Spleen (tissue), 11 donors: Measurements from ENCODE around the gene KLRC2. TPM values are rescaled to one million over a fixed set of nuclear protein-coding genes. Genes with fewer than 3 reads are reported as not detected.
"Not testable (repeated sequence)": the region's sequence is repeated elsewhere in the genome, so short reads cannot be mapped to it uniquely, and the experiment has no call there.

Experiments
- DNase-seq: peaks from one replicate; pipeline ENCODE4 v3.0.0-alpha.2; 2020
- H3K27ac ChIP-seq, 8 donors: fragments of 200-600 bp; sonication (generic) in 7 of 8; 1 replicate in 4 of 8; 2 replicates in 4 of 8; pipeline versions ENCODE4 v1.5.0 to v1.8.0; 2016 to 2021; ENCODE audit warnings: inconsistent platforms in 4 of 8, mild to moderate bottlenecking in 4 of 8, moderate library complexity in 1 of 8
- H3K27me3 ChIP-seq, 7 donors: fragments of 200-600 bp; sonication (generic) in 6 of 7; replicated peaks in 1 of 7; 1 replicate in 4 of 7; 2 replicates in 3 of 7; pipeline versions ENCODE4 v1.5.0 to v1.8.0; 2016 to 2021; ENCODE audit warnings: inconsistent platforms in 3 of 7, mild to moderate bottlenecking in 1 of 7
- H3K36me3 ChIP-seq, 6 donors: fragments of 200-600 bp; sonication (generic) in 5 of 6; 1 replicate in 4 of 6; 2 replicates in 2 of 6; pipeline versions ENCODE4 v1.5.0 to v1.8.0; 2016 to 2021; ENCODE audit warnings: inconsistent platforms in 2 of 6
- H3K4me1 ChIP-seq, 6 donors: fragments of 200-600 bp; sonication (generic) in 5 of 6; 1 replicate in 3 of 6; 2 replicates in 3 of 6; pipeline versions ENCODE4 v1.5.0 to v1.8.0; 2016 to 2021; ENCODE audit warnings: inconsistent platforms in 3 of 6
- H3K4me3 ChIP-seq, 8 donors: fragments of 200-600 bp; sonication (generic) in 7 of 8; 1 replicate in 4 of 8; 2 replicates in 4 of 8; pipeline versions ENCODE4 v1.5.0 to v1.8.0; 2016 to 2021; ENCODE audit warnings: inconsistent platforms in 4 of 8, mild to moderate bottlenecking in 4 of 8, moderate library complexity in 2 of 8
- H3K9me3 ChIP-seq, 8 donors: fragments of 200-600 bp; sonication (generic) in 7 of 8; 1 replicate in 4 of 8; 2 replicates in 4 of 8; pipeline versions ENCODE4 v1.5.0 to v1.8.0; 2016 to 2021; ENCODE audit warnings: inconsistent platforms in 4 of 8
- POLR2A ChIP-seq, 3 donors: fragments of 450-650 bp; IDR thresholded peaks; one replicate each; pipeline ENCODE4 v1.5.1; 2017; ENCODE audit warnings: antibody characterized with exemption in 3 of 3, mild to moderate bottlenecking in 1 of 3
- POLR2AphosphoS5 ChIP-seq, 3 donors: sonication (generic); formaldehyde crosslinking; IDR thresholded peaks; one replicate each; pipeline ENCODE4 v1.5.1; 2017; ENCODE audit warnings: antibody characterized with exemption in 3 of 3
- WGBS, 5 donors: extraction: QIAGEN DNeasy Blood & Tissue Kit in 3 of 5; methylation state at CpG; one replicate each; pipeline versions ENCODE4 v1.1.5 to v1.1.7; 2013 to 2018; 5-methylcytosine and 5-hydroxymethylcytosine counted together
- intact Hi-C: fragments of 100-400 bp; cut with DNase I; formaldehyde crosslinking; loops from one replicate; pipeline ENCODE4 v1.15.0; 2023; ENCODE audit warnings: low total_unique reads
- polyA plus RNA-seq, 3 donors: library from polyadenylated mRNA; stranded (reverse); fragments of 200-250 nt; gene quantifications; one replicate each; pipeline ENCODE4 v1.2.1, GENCODE V29; 2013
- total RNA-seq, 7 donors: library from RNA; depleted of rRNA in 3 of 7; stranded (reverse); fragments of >200 nt in 3 of 7; fragmentation: NEBNext Ultra II Directional in 4 of 7; extraction: Animal tissue kit (Norgen Biotek cat#: 25700) in 4 of 7; gene quantifications; one replicate each; pipeline versions ENCODE4 v1.1.0 to v1.2.1, GENCODE V29; 2016 to 2021
- TF ChIP-seq, protein P1 (sequence below), 11 experiments: fragments of 200-600 bp in 7 of 11; fragments of 450-650 bp in 4 of 11; sonication (generic) in 4 of 11; IDR thresholded peaks in 8 of 11; conservative IDR thresholded peaks in 3 of 11; 1 replicate in 7 of 11; 2 replicates in 4 of 11; pipeline versions ENCODE4 v1.4.0 to v1.8.0; 2016 to 2021; ENCODE audit warnings: antibody characterized with exemption in 11 of 11, inconsistent platforms in 4 of 11, mild to moderate bottlenecking in 1 of 11
- donor health status: healthy with polysubstance abuse.
- donor health status: DM: no; HTN: no; CAD: no; lungs with moderate emphysema.
- donor health status: DM: no; HTN: no; CAD: no.
- donor health status: Bipolar disorder and iron deficiency.
- donor health status: healthy.
- donor health status: DM: no; HTN: no; CAD: no.
- donor health status: DM: yes; HTN: yes; CAD: no.

Gene KLRC2
- total and polyA plus RNA-seq, 10 donors: 1.4 to 20.8 (median 3.3) TPM

DNA sequence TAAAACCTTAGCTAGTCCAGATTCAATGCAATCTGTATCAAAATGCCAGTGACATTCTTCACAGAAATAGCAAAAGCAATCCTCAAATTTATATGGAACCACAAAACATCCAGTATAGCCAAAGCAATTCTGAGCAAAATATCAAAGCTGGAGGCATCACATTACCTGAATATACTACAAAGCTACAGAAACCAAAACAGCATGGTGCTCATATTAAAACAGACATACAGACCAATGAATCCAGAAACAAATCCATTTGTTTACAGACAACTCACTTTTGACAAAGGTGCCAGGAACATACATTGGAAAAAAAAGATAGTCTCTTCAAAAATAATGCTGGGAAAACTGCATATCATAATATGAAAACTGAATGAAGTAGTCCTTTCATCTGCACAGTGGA is 31.0 kb downstream of the KLRC2 start:
- intact Hi-C loops: no loop called here
- Histone ChIP-seq H3K4me1 (no peaks in the 10 kb centered on the region), H3K36me3 (no peaks in the 10 kb centered on the region), H3K9me3 (peaks cover 0 to 7% (median 0%) of the 10 kb centered on the region in 8 donors), H3K27me3 (no peaks in the 10 kb centered on the region), H3K27ac (peak overlapping the region in 1 of 8 donors; percentile 7), H3K4me3 (peak overlapping the region in 3 of 8 donors; percentile 3 to 56 (median 8))
- TF ChIP-seq, protein P1, sequence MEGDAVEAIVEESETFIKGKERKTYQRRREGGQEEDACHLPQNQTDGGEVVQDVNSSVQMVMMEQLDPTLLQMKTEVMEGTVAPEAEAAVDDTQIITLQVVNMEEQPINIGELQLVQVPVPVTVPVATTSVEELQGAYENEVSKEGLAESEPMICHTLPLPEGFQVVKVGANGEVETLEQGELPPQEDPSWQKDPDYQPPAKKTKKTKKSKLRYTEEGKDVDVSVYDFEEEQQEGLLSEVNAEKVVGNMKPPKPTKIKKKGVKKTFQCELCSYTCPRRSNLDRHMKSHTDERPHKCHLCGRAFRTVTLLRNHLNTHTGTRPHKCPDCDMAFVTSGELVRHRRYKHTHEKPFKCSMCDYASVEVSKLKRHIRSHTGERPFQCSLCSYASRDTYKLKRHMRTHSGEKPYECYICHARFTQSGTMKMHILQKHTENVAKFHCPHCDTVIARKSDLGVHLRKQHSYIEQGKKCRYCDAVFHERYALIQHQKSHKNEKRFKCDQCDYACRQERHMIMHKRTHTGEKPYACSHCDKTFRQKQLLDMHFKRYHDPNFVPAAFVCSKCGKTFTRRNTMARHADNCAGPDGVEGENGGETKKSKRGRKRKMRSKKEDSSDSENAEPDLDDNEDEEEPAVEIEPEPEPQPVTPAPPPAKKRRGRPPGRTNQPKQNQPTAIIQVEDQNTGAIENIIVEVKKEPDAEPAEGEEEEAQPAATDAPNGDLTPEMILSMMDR (IDR thresholded peaks at IDR 0.05 in 8 of 11, conservative IDR thresholded peaks at IDR 0.05 in 3 of 11): no peak
- TF ChIP-seq POLR2A (IDR thresholded peaks at IDR 0.05) (no peak), POLR2AphosphoS5 (IDR thresholded peaks at IDR 0.05) (no peak)
- DNase-seq: no peak

DNA sequence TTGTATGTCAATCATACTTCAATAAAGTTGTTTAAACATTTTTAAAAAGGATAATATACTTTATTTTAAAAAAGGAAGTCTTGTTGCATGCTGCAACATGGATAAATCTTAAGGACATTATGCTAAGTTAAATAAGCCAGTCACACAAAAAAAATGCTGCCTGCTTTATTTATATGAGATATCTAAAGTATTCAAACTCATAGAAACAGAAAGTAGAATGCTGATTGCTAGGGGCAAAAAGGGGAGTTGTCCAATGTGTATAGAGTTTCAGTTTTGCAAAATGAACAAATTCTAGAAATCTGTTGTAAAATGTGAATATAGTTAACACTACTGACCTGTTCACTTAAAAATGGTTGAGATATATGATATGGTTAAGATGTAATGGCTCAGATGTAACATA is 35.0 kb downstream of the KLRC2 start:
- peaks cover 0 to 7% (median 0%) of the 10 kb centered on the region in 8 donors for H3K9me3 ChIP-seq
- no peaks in the 10 kb centered on the region for H3K27me3 ChIP-seq
- peak overlapping the region in 2 of 8 donors; percentile 11 to 46 for H3K27ac ChIP-seq
- TF ChIP-seq, protein P1 (IDR thresholded peaks at IDR 0.05 in 8 of 11, conservative IDR thresholded peaks at IDR 0.05 in 3 of 11): no peak
- TF ChIP-seq POLR2A (IDR thresholded peaks at IDR 0.05) (no peak), POLR2AphosphoS5 (IDR thresholded peaks at IDR 0.05) (no peak)
- intact Hi-C loops: no loop called here
- no peak overlapping the region for H3K4me3 ChIP-seq
- no peak for DNase-seq
- H3K4me1 ChIP-seq: peaks cover 0 to 11% (median 2%) of the 10 kb centered on the region in 6 donors
- H3K36me3 ChIP-seq: no peaks in the 10 kb centered on the region

DNA sequence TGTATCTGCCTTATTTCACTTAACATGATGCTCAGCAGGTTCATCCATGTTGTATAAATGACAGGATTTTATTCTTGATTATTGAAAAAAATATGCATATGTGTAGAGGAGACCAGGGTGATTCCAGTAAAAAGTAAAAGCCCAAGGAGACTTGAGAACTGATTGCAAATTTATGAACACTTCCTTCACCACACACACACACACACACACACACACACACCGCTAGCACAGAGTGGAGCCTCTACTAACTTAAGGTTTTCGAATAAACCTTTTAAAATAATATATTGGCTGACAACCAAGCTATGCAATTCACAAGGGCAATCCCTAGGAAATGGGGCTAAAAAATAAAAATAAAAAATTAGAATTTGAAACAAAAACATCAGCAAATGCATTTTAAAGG is 37.6 kb downstream of the KLRC2 start:
- TF ChIP-seq, protein P1 (IDR thresholded peaks at IDR 0.05 in 8 of 11, conservative IDR thresholded peaks at IDR 0.05 in 3 of 11): no peak
- no peak for TF ChIP-seq POLR2AphosphoS5 (IDR thresholded peaks at IDR 0.05)
- no peak for TF ChIP-seq POLR2A (IDR thresholded peaks at IDR 0.05)
- Histone ChIP-seq H3K4me3 (no peak overlapping the region), H3K27me3 (no peaks in the 10 kb centered on the region), H3K36me3 (no peaks in the 10 kb centered on the region), H3K27ac (peak overlapping the region in 2 of 8 donors; percentile 4 to 42), H3K4me1 (peaks cover 0 to 37% (median 11%) of the 10 kb centered on the region in 6 donors), H3K9me3 (no peaks in the 10 kb centered on the region)
- intact Hi-C loops: no loop called here
- WGBS, 5 donors: 73 to 93% (median 83%) methylated on average over 2 of the region's 2 CpGs
- DNase-seq: no peak

DNA sequence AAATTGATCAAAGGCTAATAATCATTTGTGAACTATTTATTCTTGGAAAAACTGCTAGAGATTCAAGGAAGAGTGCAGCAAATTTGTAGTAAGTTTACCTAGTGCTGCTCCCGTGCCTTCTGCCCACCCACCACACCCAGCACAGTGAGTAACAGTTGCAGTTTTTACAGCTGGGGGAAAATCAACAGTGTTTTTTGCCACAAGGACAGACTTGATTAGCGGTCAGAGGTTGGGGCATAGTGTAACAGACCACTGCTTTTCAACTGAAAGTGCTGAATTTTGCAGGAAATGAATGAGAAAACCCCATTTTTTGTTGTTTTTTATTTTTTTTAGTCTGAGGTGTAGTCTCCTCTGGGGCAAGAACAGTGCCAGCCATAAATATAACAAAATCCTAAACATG is 38.5 kb downstream of the KLRC2 start:
- TF ChIP-seq POLR2A (IDR thresholded peaks at IDR 0.05) (no peak), POLR2AphosphoS5 (IDR thresholded peaks at IDR 0.05) (no peak)
- TF ChIP-seq, protein P1 (IDR thresholded peaks at IDR 0.05 in 8 of 11, conservative IDR thresholded peaks at IDR 0.05 in 3 of 11): no peak
- peaks cover 0 to 46% (median 17%) of the 10 kb centered on the region in 6 donors for H3K4me1 ChIP-seq
- H3K27me3 ChIP-seq: no peaks in the 10 kb centered on the region
- intact Hi-C loops: no loop called here
- no peaks in the 10 kb centered on the region for H3K9me3 ChIP-seq
- 30 to 71% (median 50%) methylated on average over 2 of the region's 2 CpGs for WGBS, 5 donors
- no peak overlapping the region for H3K4me3 ChIP-seq
- no peak for DNase-seq
- peak overlapping the region in 4 of 8 donors; percentile 3 to 46 (median 32) for H3K27ac ChIP-seq
- H3K36me3 ChIP-seq: no peaks in the 10 kb centered on the region

DNA sequence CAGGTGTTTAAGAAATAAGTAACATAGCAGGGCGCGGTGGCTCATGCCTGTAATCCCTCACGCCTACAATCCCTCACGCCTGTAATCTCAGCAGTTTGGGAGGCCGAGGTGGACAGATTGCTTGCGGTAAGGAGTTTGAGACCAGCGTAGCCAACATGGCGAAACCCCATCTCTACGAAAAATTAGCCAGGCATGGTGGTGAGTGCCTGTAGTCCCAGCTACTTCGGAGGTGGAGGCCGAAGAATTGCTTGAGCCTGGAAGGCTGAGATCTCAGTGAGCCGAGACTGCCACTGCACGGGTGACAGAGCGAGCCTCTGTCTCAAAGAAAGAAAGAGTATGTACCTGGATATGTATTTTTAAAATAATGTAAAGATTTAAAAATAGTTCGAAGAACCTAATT is 39.6 kb downstream of the KLRC2 start:
- WGBS, 5 donors: 78 to 94% (median 89%) methylated on average over 15 of the region's 15 CpGs
- H3K27me3 ChIP-seq, H3K9me3 ChIP-seq, DNase-seq, intact Hi-C loops, H3K36me3 ChIP-seq: not testable (repeated sequence)
- H3K4me1 ChIP-seq: peaks cover 0 to 54% (median 21%) of the 10 kb centered on the region in 6 donors
- peak overlapping the region in 7 of 8 donors; percentile 30 to 75 (median 45) for H3K27ac ChIP-seq
- peak overlapping the region in 1 of 8 donors; percentile 33 for H3K4me3 ChIP-seq
